PC-9 (cell line): Measurements from ENCODE around the gene TFPI2. TPM values are rescaled to one million over a fixed set of nuclear protein-coding genes. Genes with fewer than 3 reads are reported as not detected.
A peak's percentile ranks its signal among the peaks of the same experiment; 100 is the strongest.

Source experiments
- BruUV-seq: library from RNA; stranded (reverse); fragments of 400-500 nt; replicated peaks from 2 replicates; lab custom pipeline; 2021; lab: Mats Ljungman, UMichigan
- CTCF ChIA-PET: fragments of 300-600 bp; sonication (Branson Sonifier 250); formaldehyde crosslinking; loops from one replicate; lab custom pipeline; 2022; ENCODE audit warnings: antibody characterized with exemption; lab: Charles Lee
- POLR2A ChIA-PET: fragments of 300-600 bp; sonication (Branson Sonifier 250); formaldehyde crosslinking; loops from one replicate; lab custom pipeline; 2022; ENCODE audit warnings: antibody characterized with exemption; ENCODE audit not compliant: unreplicated experiment; lab: Charles Lee
- DNase-seq, 2 experiments: peaks; one replicate each; pipeline versions ENCODE4 v3.0.0 to v3.0.0-alpha.2; 2015 to 2022; ENCODE audit warnings: mixed read lengths in 1 of 2
- H2AFZ ChIP-seq: fragments of 200-600 bp; sonication (generic); 2 replicates; pipeline ENCODE4 v1.8.1; 2017; ENCODE audit warnings: antibody characterized with exemption
- H3F3A ChIP-seq: fragments of 200-600 bp; sonication (generic); 2 replicates; pipeline ENCODE4 v1.8.1; 2017; ENCODE audit warnings: antibody characterized with exemption, mild to moderate bottlenecking, low read depth; ENCODE audit not compliant: insufficient read depth
- H3K27ac ChIP-seq: fragments of 200-600 bp; sonication (generic); 2 replicates; pipeline ENCODE4 v1.6.1; 2016; ENCODE audit warnings: mixed run types
- H3K27me3 ChIP-seq: fragments of 200-600 bp; sonication (generic); 2 replicates; pipeline ENCODE4 v1.6.1; 2016; ENCODE audit warnings: low read depth, mixed run types; ENCODE audit not compliant: insufficient read depth
- H3K36me3 ChIP-seq: fragments of 200-600 bp; sonication (generic); 2 replicates; pipeline ENCODE4 v1.6.1; 2016; ENCODE audit warnings: low read depth, mixed run types
- H3K4me1 ChIP-seq: fragments of 200-600 bp; sonication (generic); replicated peaks from 2 replicates; pipeline ENCODE4 v1.6.1; 2016; ENCODE audit warnings: mixed run types; ENCODE audit not compliant: insufficient read depth
- H3K4me2 ChIP-seq: fragments of 200-600 bp; sonication (generic); 2 replicates; pipeline ENCODE4 v1.6.1; 2017; ENCODE audit warnings: mixed run types
- H3K4me3 ChIP-seq: fragments of 200-600 bp; sonication (generic); 2 replicates; pipeline ENCODE4 v1.6.1; 2016; ENCODE audit warnings: mixed run types
- H3K79me2 ChIP-seq: fragments of 200-600 bp; sonication (generic); 2 replicates; pipeline ENCODE4 v1.6.1; 2017; ENCODE audit warnings: low read depth, mixed run types
- H3K9me2 ChIP-seq: fragments of 200-600 bp; sonication (generic); 2 replicates; pipeline ENCODE4 v1.8.1; 2017; ENCODE audit warnings: mild to moderate bottlenecking; ENCODE audit not compliant: insufficient read depth
- H3K9me3 ChIP-seq: fragments of 200-600 bp; sonication (generic); 2 replicates; pipeline ENCODE4 v1.8.1; 2016; ENCODE audit warnings: low read depth; ENCODE audit not compliant: insufficient read depth
- H4K20me1 ChIP-seq: fragments of 200-600 bp; sonication (generic); 2 replicates; pipeline ENCODE4 v1.8.1; 2017; ENCODE audit not compliant: insufficient read depth
- EZH2 ChIP-seq: fragments of 200-600 bp; sonication (generic); IDR thresholded peaks from 2 replicates; pipeline ENCODE4 v1.8.0; 2017; ENCODE audit warnings: antibody characterized with exemption, low read depth
- intact Hi-C: fragments of 100-400 bp; cut with micrococcal nuclease; formaldehyde crosslinking; loops from one replicate; pipeline ENCODE4 v1.10.0; 2022; ENCODE audit not compliant: unreplicated experiment
- total RNA-seq: library from RNA; stranded (reverse); gene quantifications from 2 replicates; pipeline ENCODE4 v1.2.3, GENCODE V29; 2021
- TF ChIP-seq, protein P1 (sequence below): fragments of 200-600 bp; sonication (generic); conservative IDR thresholded peaks from 2 replicates; pipeline ENCODE4 v1.6.1; 2017; ENCODE audit warnings: mixed run types, antibody characterized with exemption, mild to moderate bottlenecking, moderate library complexity

The TFPI2 gene
- total RNA-seq, 1 experiment from 2014 or later, result 67.3 TPM

DNA sequence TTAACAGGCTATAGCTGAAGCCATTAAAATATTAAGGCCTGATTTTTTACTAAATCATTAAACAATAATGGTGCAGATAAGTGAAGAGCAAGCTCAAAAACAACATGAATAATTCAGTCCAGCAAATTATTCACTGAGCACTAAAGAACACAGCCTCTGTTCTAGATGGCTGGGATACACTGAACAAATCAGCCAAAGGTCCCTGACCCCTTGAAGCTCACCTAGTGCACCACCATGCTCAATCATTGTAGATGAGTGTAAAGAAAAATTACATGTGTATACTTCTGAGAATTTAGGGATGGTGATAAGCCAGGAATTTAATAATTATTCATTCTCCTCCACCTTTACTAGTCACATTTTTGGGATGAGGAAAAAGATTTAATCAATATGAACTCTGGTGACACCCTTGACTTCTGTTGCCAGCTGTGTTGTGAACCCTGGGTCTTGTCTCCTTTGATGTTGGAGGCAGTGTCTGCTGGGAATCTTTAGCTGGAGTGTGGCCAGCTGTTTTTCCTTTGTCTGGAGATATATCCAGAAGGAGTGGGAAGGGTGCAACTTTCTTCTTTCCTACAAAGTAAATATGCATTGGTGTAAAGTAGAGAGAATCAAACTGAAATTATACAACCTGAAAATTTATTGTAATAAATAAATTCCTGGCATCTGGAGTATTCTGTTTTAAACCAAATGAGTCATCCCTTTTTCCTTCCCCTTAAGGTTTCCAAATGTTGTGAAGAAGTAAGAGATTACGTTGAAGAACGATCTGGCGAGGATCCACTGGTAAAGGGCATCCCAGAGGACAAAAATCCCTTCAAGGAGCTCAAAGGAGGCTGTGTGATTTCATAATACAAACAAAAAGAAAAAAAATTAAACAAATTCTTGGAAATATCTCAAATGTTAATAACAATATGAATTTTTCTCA is 19.8 kb upstream of the TFPI2 start:
- peaks cover 13% of the 10 kb centered on the region for H3F3A ChIP-seq
- no peak overlapping the region for H2AFZ ChIP-seq
- H3K36me3 ChIP-seq, result no peaks in the 10 kb centered on the region
- no peaks in the 10 kb centered on the region for H4K20me1 ChIP-seq
- no peak for TF ChIP-seq EZH2
- CTCF ChIA-PET, result interaction anchor here (0.5 to 1.9 kb wide), 4 partner anchors 9 to 177 kb away, joined by 3 to 9 read pairs (median 4); no protein-coding TSS in a partner anchor
- intact Hi-C loops, result no loop called here
- H3K9me2 ChIP-seq, result no peaks in the 10 kb centered on the region
- H3K9me3 ChIP-seq, result no peaks in the 10 kb centered on the region
- DNase-seq, result no peak
- no peaks in the 10 kb centered on the region for H3K79me2 ChIP-seq
- H3K4me3 ChIP-seq, result no peak overlapping the region
- H3K4me1 ChIP-seq, result peaks cover 12% of the 10 kb centered on the region
- no peak overlapping the region for H3K27ac ChIP-seq
- H3K4me2 ChIP-seq, result no peak overlapping the region
- POLR2A ChIA-PET, result no interaction called here
- no TSS peak for BruUV-seq
- no peaks in the 10 kb centered on the region for H3K27me3 ChIP-seq

DNA sequence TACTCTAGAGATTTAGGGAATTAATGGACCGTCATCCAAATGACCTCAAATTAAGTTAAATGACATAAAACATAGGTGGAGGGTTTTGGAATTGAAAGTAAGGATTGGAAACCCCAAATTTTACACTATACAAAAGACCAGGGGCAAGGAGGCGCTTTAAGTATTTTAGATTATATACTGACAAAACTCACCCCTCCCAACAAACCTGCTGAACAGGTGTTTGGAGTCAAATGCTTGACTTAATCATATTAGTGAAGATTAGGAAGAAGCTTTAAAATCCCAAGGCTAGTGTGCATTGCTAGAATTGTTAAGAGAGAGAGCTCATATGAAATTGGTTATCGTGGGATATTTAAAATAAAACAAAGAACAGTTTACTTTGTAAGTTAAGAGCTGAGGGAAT is 15.7 kb upstream of the TFPI2 start, which contains the start of gene GNGT1:
Gene GNGT1 (plus strand): TSS at position 301 of the 400 bp plus-strand sequence. CDS start 180 bp downstream, outside the sequence.
- TF ChIP-seq, protein P1, sequence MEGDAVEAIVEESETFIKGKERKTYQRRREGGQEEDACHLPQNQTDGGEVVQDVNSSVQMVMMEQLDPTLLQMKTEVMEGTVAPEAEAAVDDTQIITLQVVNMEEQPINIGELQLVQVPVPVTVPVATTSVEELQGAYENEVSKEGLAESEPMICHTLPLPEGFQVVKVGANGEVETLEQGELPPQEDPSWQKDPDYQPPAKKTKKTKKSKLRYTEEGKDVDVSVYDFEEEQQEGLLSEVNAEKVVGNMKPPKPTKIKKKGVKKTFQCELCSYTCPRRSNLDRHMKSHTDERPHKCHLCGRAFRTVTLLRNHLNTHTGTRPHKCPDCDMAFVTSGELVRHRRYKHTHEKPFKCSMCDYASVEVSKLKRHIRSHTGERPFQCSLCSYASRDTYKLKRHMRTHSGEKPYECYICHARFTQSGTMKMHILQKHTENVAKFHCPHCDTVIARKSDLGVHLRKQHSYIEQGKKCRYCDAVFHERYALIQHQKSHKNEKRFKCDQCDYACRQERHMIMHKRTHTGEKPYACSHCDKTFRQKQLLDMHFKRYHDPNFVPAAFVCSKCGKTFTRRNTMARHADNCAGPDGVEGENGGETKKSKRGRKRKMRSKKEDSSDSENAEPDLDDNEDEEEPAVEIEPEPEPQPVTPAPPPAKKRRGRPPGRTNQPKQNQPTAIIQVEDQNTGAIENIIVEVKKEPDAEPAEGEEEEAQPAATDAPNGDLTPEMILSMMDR, result no peak
- no peak for TF ChIP-seq EZH2
- POLR2A ChIA-PET, result interaction anchor here (0.7 kb wide), 1 partner anchor 8 kb away, joined by 5 read pairs; no protein-coding TSS in a partner anchor
- no TSS peak for BruUV-seq

DNA sequence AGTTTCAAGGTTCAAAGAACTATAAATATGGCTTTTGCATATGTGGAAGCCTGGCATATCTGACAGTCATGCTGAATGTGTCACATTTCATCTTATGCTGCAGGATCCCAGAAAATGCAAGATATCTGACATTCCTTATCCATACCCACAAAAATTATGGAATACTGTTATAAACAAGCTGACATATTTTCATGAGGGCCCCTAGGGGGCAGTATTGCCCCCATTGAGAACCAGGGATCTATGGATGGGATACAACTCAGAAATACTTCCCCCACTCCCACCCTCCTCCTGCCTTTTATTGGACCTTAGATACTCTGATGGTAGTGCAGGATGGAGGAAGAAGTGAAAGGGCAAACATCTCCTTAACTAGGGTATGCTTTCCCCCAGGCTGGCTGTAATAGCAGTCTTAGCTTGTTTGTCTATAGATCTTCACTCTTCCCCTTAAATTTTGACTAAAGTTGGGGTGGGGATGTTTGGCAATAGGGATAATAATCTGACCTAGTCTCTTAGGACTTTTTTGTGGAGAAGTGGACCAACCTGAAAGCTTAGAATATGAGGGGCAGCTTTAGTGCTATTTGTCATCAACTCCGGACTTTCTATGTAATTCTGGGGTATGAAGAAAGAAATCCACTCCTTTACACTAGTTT is 12.3 kb upstream of the TFPI2 start:
- Histone ChIP-seq H3K79me2 (no peaks in the 10 kb centered on the region), H4K20me1 (no peaks in the 10 kb centered on the region), H2AFZ (no peak overlapping the region), H3K4me2 (no peak overlapping the region), H3K4me1 (peaks cover 8% of the 10 kb centered on the region; the same call in 1 of the 2 replicates), H3K27ac (no peak overlapping the region), H3K9me2 (no peaks in the 10 kb centered on the region), H3K36me3 (no peaks in the 10 kb centered on the region), H3K9me3 (no peaks in the 10 kb centered on the region; the same call in 1 of the 2 replicates), H3K4me3 (no peak overlapping the region), H3F3A (no peaks in the 10 kb centered on the region), H3K27me3 (no peaks in the 10 kb centered on the region)
- intact Hi-C loops, result no loop called here
- no TSS peak for BruUV-seq
- ChIA-PET CTCF (interaction anchor here (0.7 to 1.4 kb wide), 2 partner anchors 27 to 184 kb away, joined by 3 to 6 read pairs; no protein-coding TSS in a partner anchor), POLR2A (no interaction called here)
- TF ChIP-seq EZH2, result no peak
- TF ChIP-seq, protein P1, result peak; percentile 80
- no peak for DNase-seq

More for the DNA sequence above, 15.7 kb upstream of the TFPI2 start, which contains the start of gene GNGT1:
- H3F3A ChIP-seq, result no peaks in the 10 kb centered on the region
- H2AFZ ChIP-seq, result no peak within 1 kb of the TSS
- no peak within 1 kb of the TSS for H3K4me3 ChIP-seq
- H3K79me2 ChIP-seq, result no peaks in the 10 kb centered on the region
- CTCF ChIA-PET, result interaction anchor here (0.5 to 0.7 kb wide), 4 partner anchors 16 to 974 kb away, joined by 3 to 19 read pairs (median 5); no protein-coding TSS in a partner anchor
- no peaks in the 10 kb centered on the region for H3K27me3 ChIP-seq
- no peaks in the 10 kb centered on the region for H3K36me3 ChIP-seq
- intact Hi-C loops, result no loop called here
- no peaks in the 10 kb centered on the region for H3K9me2 ChIP-seq
- no peaks in the 10 kb centered on the region; the same call in 1 of the 2 replicates for H3K9me3 ChIP-seq
- H3K4me1 ChIP-seq, result no peaks in the 10 kb centered on the region
- no peaks in the 10 kb centered on the region for H4K20me1 ChIP-seq
- no peak within 1 kb of the TSS for H3K27ac ChIP-seq
- H3K4me2 ChIP-seq, result no peak within 1 kb of the TSS
- no peak for DNase-seq
